Spinal cord (tissue), 10 donors: ENCODE measurements around the gene VKORC1L1. TPM values are rescaled to one million over a fixed set of nuclear protein-coding genes. Genes with fewer than 3 reads are reported as not detected.
"Not testable (repeated sequence)": the region's sequence is repeated elsewhere in the genome, so short reads cannot be mapped to it uniquely, and the experiment has no call there.

Experiments used
- DNase-seq, 6 donors: peaks; one replicate each; pipeline versions ENCODE4 v3.0.0 to v3.0.0-alpha.2; 2013 to 2015; ENCODE audit warnings: low spot score in 6 of 6, low read depth in 4 of 6
- H3K27ac ChIP-seq: one replicate; pipeline ENCODE4 v1.5.1; 2013; ENCODE audit warnings: low read depth, low read length, control low read depth
- H3K27me3 ChIP-seq: one replicate; pipeline ENCODE4 v1.6.1; 2013; ENCODE audit warnings: low read length; ENCODE audit not compliant: control insufficient read depth, insufficient read depth
- H3K36me3 ChIP-seq: one replicate; pipeline ENCODE4 v1.6.1; 2013; ENCODE audit warnings: low read length; ENCODE audit not compliant: control insufficient read depth, insufficient read depth
- H3K4me1 ChIP-seq: one replicate; pipeline ENCODE4 v1.6.1; 2013; ENCODE audit warnings: low read length; ENCODE audit not compliant: control insufficient read depth, insufficient read depth
- H3K4me3 ChIP-seq: one replicate; pipeline ENCODE4 v1.5.1; 2013; ENCODE audit warnings: low read depth, low read length, control low read depth
- H3K9me3 ChIP-seq: one replicate; pipeline ENCODE4 v1.6.1; 2013; ENCODE audit warnings: low read length; ENCODE audit not compliant: control insufficient read depth, insufficient read depth
- WGBS: methylation state at CpG from one replicate; pipeline ENCODE4 v1.1.5; 2013; ENCODE audit warnings: missing lambda C conversion rate; ENCODE audit not compliant: insufficient coverage; 5-methylcytosine and 5-hydroxymethylcytosine counted together
- long read RNA-seq, 4 donors: transcript quantifications; one replicate each; lab custom pipeline, GENCODE V29; 2026
- polyA plus RNA-seq, 2 donors: library from polyadenylated mRNA; unstranded; fragments of 120-200 nt; gene quantifications; one replicate each; pipeline ENCODE4 v1.2.1, GENCODE V29; 2013; ENCODE audit not compliant: insufficient read length in 2 of 2
- total RNA-seq, 2 donors: library from RNA; depleted of rRNA in 1 of 2; stranded (reverse); fragments of 120-200 nt in 1 of 2; fragments of >200 nt in 1 of 2; gene quantifications; one replicate each; pipeline versions ENCODE4 v1.2.3 to v1.2.4, GENCODE V29; 2013 to 2014
- donor health status: healthy.

Gene VKORC1L1
- total RNA-seq = 10 to 100 TPM; 16.5 to 34.7 TPM
- polyA plus RNA-seq = 10 to 100 TPM; 31.9 to 36.3 TPM
- long read RNA-seq, donor 1, full-length matches to known transcripts = 27 of 27 reads
- long read RNA-seq, donor 1, partial matches to known transcripts = 0 of 27 reads
- long read RNA-seq, donor 1, other reads (novel, unspliced or antisense) = 0 of 27 reads
- long read RNA-seq, donor 2, full-length matches to known transcripts = 11 of 17 reads
- long read RNA-seq, donor 2, partial matches to known transcripts = 6 of 17 reads
- long read RNA-seq, donor 2, other reads (novel, unspliced or antisense) = 0 of 17 reads
- long read RNA-seq, donor 3, full-length matches to known transcripts = 12 of 12 reads
- long read RNA-seq, donor 3, partial matches to known transcripts = 0 of 12 reads
- long read RNA-seq, donor 3, other reads (novel, unspliced or antisense) = 0 of 12 reads
- long read RNA-seq, donor 4, full-length matches to known transcripts = 11 of 11 reads
- long read RNA-seq, donor 4, partial matches to known transcripts = 0 of 11 reads
- long read RNA-seq, donor 4, other reads (novel, unspliced or antisense) = 0 of 11 reads

DNA sequence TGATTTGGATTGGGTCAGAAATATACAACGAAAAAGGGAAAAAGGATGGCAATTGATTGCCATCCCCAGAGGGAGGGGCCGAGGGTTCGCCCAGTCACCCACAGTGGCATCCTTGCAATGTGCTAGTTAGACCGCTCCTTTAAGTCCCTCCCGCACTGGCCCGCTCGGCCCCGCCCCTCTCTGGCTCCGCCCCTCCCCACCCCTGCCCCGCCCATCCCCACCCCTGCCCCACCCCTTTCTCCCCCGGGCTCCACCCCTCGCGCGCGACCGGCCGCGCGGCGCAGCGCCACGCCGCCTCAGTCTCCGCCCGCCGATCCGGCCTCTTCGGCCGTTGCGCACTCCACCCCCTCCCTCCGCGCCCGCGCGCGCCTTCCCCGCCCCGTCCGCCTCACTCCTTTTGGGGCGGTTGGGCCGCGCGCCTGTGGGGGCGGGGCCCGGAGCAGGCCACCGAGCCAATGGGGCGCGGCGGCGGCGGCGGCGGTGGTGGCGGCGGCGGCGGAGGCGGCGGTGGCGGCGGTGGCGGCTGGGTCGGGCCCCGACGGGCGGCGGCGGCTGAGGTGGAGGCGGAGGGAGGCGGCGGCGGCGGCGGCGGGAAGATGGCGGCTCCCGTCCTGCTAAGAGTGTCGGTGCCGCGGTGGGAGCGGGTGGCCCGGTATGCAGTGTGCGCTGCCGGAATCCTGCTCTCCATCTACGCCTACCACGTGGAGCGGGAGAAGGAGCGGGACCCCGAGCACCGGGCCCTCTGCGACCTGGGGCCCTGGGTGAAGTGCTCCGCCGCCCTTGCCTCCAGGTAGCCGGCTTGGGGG is at the start of gene VKORC1L1:
TSS of gene VKORC1L1 (plus strand) at position 299 of the 806 bp plus-strand sequence. CDS start at position 597, 298 bp downstream.
- H3K9me3 ChIP-seq = no peaks in the 10 kb centered on the region
- H3K27me3 ChIP-seq = no peaks in the 10 kb centered on the region
- peaks cover 5% of the 10 kb centered on the region for H3K4me1 ChIP-seq
- H3K4me3 ChIP-seq = peak within 1 kb of the TSS; percentile 68
- under 1% methylated on average over 74 of the region's 94 CpGs for WGBS
- H3K27ac ChIP-seq = peak within 1 kb of the TSS; percentile 47
- peak; percentile 69 to 97 (median 84) for DNase-seq
- no peaks in the 10 kb centered on the region for H3K36me3 ChIP-seq

DNA sequence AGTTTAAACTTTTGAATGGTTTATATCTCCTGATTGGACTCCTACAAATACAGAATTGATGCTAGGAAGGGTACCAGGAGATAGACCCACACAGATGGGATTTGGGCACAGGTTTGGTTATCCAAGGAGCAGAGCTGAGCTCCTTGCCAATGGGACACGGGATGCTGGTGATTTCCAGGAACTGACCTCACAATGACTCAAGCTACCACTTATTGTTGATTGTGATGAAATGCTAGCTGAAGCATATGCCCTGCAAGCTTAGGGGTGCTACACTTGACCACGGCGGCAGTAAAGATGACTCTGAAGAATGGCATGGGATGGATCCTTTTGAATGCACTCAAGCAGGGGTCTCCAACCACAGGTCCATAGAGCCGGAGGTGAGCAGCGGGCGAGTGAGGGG is 45.5 kb upstream of the VKORC1L1 start:
- Histone ChIP-seq H3K27me3 (no peaks in the 10 kb centered on the region), H3K4me3 (no peak overlapping the region), H3K27ac (no peak overlapping the region), H3K4me1 (no peaks in the 10 kb centered on the region), H3K9me3 (no peaks in the 10 kb centered on the region), H3K36me3 (no peaks in the 10 kb centered on the region)
- DNase-seq = no peak
- WGBS = 85% methylated on average over 4 of the region's 6 CpGs

DNA sequence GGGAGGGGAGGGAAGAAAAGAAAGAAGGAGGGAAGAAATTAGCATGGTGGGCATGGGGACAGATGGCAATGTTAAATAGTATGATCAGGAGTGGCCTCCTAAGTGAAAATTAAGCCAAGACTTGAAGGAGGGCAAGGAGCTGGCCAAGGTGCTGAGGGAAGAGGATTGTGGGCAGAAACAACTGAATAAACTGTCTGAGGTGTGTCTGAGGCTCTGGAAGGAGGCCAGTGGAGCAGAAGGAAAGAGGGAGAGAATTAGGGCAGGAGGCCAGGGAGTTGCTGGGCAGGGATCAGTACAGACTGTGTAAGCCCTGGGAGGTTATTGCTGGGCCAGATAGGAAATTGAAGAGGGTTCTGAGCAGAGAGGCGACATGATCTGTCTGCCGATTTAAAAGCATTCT is 40.6 kb upstream of the VKORC1L1 start:
- Histone ChIP-seq H3K4me1 (no peaks in the 10 kb centered on the region), H3K4me3 (no peak overlapping the region), H3K27me3 (no peaks in the 10 kb centered on the region), H3K9me3 (no peaks in the 10 kb centered on the region), H3K27ac (no peak overlapping the region), H3K36me3 (no peaks in the 10 kb centered on the region)
- peak in 1 of 6 donors; percentile 36 for DNase-seq
- 75% methylated on average over 2 of the region's 2 CpGs for WGBS

DNA sequence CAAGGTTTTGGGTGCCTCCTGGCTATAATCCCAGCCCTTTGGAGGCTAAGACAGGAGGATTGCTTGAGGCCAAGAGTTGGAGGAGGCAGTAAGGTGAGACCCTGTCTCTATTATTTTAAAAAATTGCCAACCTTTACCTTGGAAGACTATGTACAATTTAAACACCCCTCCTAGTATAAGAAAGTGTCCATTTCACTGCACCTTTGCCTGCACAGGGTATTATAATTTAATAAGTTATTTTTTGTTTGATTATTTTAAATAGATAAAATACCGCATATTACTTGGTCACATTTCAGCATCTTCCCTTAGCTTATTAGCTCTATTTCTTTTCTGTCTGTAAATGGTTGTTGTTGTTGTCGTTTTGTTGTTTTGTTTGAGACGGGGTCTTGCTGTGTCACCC is 36.2 kb upstream of the VKORC1L1 start:
- not testable (repeated sequence) for H3K4me1 ChIP-seq, DNase-seq, H3K4me3 ChIP-seq, H3K27me3 ChIP-seq, H3K9me3 ChIP-seq, H3K27ac ChIP-seq
- peaks cover 14% of the 10 kb centered on the region for H3K36me3 ChIP-seq
- WGBS = no CpG with 5 or more reads among the region's 3 CpGs

DNA sequence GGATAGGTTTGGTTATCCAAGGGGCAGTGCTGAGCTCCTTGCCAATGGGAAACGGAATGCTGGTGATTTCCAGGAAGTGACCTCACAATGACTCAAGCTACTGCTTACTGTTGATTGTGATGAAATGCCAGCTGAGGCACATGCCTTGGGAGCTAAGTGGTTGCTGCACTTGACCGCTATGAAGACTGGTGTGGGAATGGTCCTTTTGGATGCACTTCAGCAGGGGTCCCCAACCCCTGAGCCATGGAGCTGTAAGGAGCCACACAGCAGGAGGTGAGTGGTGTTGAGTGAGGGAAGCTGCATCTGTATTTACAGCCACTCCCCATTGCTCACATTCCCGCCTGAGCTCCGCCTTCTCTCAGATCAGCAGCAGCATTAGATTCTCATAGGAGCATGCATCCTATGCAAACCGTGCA is 35.3 kb upstream of the VKORC1L1 start:
- not testable (repeated sequence) for H3K27ac ChIP-seq, DNase-seq, H3K4me1 ChIP-seq, H3K9me3 ChIP-seq, H3K4me3 ChIP-seq, H3K27me3 ChIP-seq
- WGBS = 94% methylated on average over 5 of the region's 5 CpGs
- H3K36me3 ChIP-seq = peaks cover 14% of the 10 kb centered on the region

DNA sequence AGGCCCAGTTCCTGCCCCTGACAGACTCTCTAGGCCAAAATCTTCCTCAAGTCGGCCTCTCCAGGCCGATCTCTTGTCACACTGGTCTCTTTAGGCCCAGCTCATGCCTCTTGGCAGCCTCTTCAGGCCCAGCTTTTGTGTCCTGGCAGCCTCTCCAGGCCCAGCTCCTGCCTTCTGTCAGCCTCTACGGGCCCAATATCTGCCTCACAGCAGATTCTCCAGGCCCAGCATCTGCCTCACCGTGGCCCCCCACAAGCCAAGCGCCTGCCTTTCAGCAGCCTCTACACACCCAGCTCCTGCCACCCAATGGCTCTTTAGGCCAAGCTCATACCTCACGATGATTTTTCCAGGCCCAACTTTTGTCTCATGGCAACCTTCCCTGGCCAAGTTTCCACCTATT is 33.0 kb upstream of the VKORC1L1 start:
- Histone ChIP-seq H3K4me1 (no peaks in the 10 kb centered on the region), H3K27me3 (no peaks in the 10 kb centered on the region), H3K9me3 (no peaks in the 10 kb centered on the region), H3K36me3 (peaks cover 14% of the 10 kb centered on the region), H3K4me3 (no peak overlapping the region), H3K27ac (no peak overlapping the region)
- no peak for DNase-seq
- WGBS = 93% methylated on average over 6 of the region's 6 CpGs

DNA sequence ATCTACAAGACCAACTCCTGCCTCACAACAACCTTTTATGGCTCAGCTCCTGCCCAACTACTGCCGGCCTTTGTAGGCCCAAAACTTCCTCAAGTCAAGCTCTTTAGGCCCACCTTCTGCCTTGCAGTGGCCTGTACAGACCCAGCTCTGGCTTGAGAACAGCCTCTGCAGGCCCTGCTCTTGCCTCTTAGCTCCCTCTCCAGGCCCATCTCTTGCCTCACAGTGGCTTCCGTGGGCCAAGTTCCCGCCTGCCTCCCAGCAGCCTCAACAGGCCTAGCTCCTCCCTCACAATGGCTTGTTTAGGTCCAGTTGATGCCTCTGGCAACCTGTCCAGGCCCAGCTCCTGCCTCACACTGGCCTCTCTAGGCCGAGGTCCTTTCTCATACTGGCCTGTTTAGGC is 32.4 kb upstream of the VKORC1L1 start:
- H3K9me3 ChIP-seq = no peaks in the 10 kb centered on the region
- H3K4me1 ChIP-seq = no peaks in the 10 kb centered on the region
- no peak for DNase-seq
- H3K27me3 ChIP-seq = no peaks in the 10 kb centered on the region
- WGBS = 48% methylated on average over 4 of the region's 4 CpGs
- H3K36me3 ChIP-seq = peaks cover 14% of the 10 kb centered on the region
- no peak overlapping the region for H3K27ac ChIP-seq
- H3K4me3 ChIP-seq = no peak overlapping the region

DNA sequence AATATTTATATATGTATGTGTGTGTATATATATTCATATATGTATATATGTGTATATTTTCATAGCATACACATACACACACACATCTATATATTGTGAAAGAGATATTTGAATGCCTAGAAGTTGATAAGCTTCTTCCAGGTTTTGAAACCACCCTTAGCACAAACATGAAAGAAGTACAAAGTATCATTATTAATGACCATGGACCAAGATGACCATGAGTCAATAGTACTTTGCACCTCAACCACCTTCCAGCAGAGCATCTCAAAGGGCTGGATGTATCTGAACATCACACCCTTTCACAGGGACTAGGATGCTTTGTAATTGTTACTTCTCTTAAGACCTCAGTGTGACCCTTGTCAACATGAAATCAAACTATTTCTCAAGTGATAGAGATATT is 29.3 kb upstream of the VKORC1L1 start:
- DNase-seq, H3K27me3 ChIP-seq, H3K4me3 ChIP-seq, H3K9me3 ChIP-seq, H3K27ac ChIP-seq, H3K4me1 ChIP-seq: not testable (repeated sequence)
- peaks cover 10% of the 10 kb centered on the region for H3K36me3 ChIP-seq

DNA sequence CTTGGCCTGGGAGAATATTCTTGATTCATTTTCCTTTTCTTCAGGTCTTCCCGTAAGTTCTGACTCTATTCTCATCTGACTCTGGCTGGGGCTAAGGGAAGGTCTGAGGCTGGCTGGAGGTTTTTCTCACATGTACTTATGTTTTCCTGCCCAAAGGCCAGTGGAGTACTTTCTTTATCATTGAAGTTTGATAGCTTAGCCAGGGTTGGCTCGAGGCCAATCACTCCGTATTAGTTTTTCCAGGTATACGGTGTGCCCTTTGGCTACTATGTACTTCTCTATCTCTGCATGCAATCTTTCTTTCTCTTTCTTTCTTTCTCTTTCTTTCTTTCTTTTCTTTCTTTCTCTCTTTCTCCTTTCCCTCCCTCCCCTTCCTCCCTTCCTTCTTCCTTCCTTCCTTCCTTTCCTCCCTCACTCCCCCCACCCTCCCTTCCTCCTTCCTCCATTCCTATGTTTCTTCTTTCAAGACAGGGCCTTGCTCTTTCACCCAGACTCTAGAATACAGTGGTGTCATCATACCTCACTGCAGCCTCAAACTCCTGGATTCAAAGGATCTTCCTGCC is 26.8 kb upstream of the VKORC1L1 start:
- Histone ChIP-seq H3K4me3 (no peak overlapping the region), H3K36me3 (no peaks in the 10 kb centered on the region), H3K27me3 (no peaks in the 10 kb centered on the region), H3K4me1 (no peaks in the 10 kb centered on the region), H3K27ac (no peak overlapping the region), H3K9me3 (no peaks in the 10 kb centered on the region)
- 45% methylated on average over 3 of the region's 4 CpGs for WGBS
- no peak for DNase-seq
